Stimulated activated CD8-positive, alpha-beta memory T cell treated with anti-CD3 and anti-CD28 coated beads, Interleukin-4, amount 100 ng/mL, for 24 hours (primary cell): ENCODE measurements around the gene CHTOP.
A peak's percentile ranks its signal among the peaks of the same experiment; 100 is the strongest.
"Not testable (repeated sequence)": the region's sequence is repeated elsewhere in the genome, so short reads cannot be mapped to it uniquely, and the experiment has no call there.

Experiments
- DNase-seq: peaks from one replicate; pipeline ENCODE4 v3.0.0-alpha.2; 2020; ENCODE audit warnings: low read depth

Gene CHTOP

GRCh38 chr1:153631047-153632022, 2.5 kb upstream of the CHTOP start:
- DNase-seq = no peak

GRCh38 chr1:153633161-153633753, 609 bp upstream of the CHTOP start:
- no peak for DNase-seq

- no peak for DNase-seq
Measured at GRCh38 chr1:153635872-153636271, 2.0 kb downstream of the CHTOP start.

GRCh38 chr1:153636312-153636711, 2.4 kb downstream of the CHTOP start:
- no peak for DNase-seq

- DNase-seq = no peak
Measured at GRCh38 chr1:153638261-153638660, 4.4 kb downstream of the CHTOP start.

GRCh38 chr1:153639280-153639679, 5.4 kb downstream of the CHTOP start:
- DNase-seq = no peak

- not testable (repeated sequence) for DNase-seq
Measured at GRCh38 chr1:153640213-153640612, 6.3 kb downstream of the CHTOP start.

- no peak for DNase-seq
Measured at GRCh38 chr1:153640861-153641260, 7.0 kb downstream of the CHTOP start.

- DNase-seq = no peak
Measured at GRCh38 chr1:153642161-153642560, 8.3 kb downstream of the CHTOP start.

GRCh38 chr1:153643100-153643499, 9.2 kb downstream of the CHTOP start:
- DNase-seq = no peak

- no peak for DNase-seq
Measured at GRCh38 chr1:153643816-153644215, 9.9 kb downstream of the CHTOP start.

GRCh38 chr1:153646672-153647345, 12.9 kb downstream of the CHTOP start:
- no peak for DNase-seq

GRCh38 chr1:153647346-153647714, 13.5 kb downstream of the CHTOP start:
- DNase-seq = no peak

GRCh38 chr1:153648000-153648643, 14.3 kb downstream of the CHTOP start:
- DNase-seq = no peak

- DNase-seq = no peak
Measured at GRCh38 chr1:153649137-153649862, 15.4 kb downstream of the CHTOP start.

GRCh38 chr1:153649863-153650235, 16.0 kb downstream of the CHTOP start:
- no peak for DNase-seq

- no peak for DNase-seq
Measured at GRCh38 chr1:153651771-153652170, 17.9 kb downstream of the CHTOP start.

- DNase-seq = no peak
Measured at GRCh38 chr1:153652805-153653500, 19.1 kb downstream of the CHTOP start.

- DNase-seq = no peak
Measured at GRCh38 chr1:153655333-153655732, 21.5 kb downstream of the CHTOP start.

- DNase-seq = peak; percentile 88
Measured at GRCh38 chr1:153658400-153659174, 24.7 kb downstream of the CHTOP start, which contains the start of gene SNAPIN. Gene SNAPIN, plus strand, starts transcription at chr1:153658703. Its CDS starts 41 bp downstream, at chr1:153658744.
